ENCODE data around the gene GPR27.

The GPR27 gene

DNA sequence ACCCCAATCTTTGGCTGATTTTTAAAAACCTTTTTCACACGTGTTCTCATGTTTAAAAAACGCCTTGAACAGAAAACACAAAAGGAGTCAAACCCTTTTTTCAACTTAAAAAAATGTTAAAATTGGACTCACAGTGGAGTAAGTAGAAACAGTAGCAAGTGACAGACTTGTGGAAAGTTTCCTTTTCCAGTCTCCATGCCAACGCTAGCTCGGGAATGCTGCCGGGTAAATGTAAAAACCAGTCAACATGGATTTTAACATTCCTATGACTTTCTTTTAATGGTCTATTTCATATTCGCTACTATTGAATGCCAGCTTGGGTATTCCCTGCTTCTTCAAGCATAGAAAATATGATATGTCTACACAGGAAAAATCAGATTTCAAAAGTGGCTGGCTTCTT lies 32.9 kb downstream of the GPR27 start:
- no peak for DNase-seq

DNA sequence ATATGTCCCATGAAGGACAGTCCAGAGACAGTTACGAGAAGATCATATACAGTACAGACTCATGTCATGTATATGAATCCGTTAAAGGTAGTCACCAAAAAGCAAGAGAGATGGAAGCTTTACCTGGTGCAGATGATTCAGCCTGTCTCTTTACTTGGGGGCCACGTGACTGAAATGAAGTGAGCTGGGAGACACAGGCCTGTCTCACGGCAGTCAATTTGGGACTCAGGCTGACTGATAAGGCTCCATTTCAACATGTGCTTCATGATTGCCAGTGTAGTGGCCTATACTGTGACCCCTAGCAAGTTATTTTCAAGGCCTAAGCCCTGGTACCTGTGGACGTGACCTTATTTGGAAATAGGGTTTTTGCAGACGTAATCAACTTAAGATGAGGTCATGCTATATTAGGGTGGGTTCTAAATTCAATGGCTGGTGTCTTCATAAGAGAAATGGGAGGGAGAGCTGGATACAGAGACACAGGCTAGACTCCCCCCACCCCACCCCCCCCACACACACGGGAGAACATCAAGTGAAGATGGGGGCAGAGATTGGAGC lies 34.3 kb downstream of the GPR27 start:
- DNase-seq, result no peak

DNA sequence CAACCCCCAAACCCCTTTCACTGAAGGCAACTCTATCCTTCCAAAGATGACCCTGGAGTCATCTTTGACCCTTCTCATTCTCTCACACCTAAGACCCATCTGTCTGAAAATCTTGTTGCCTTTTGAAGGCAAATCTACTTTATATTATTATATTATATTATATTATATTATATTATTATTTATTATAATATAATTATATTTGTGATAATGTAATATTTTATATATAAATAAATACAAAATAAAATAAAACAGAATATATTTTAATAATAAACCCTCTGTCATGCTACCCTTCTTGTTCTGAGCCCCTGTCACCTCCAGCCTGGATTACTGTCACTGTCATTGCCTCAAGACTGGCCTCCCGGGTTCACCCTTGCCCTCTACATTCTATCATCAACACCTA lies 36.3 kb downstream of the GPR27 start:
- DNase-seq, result no peak

DNA sequence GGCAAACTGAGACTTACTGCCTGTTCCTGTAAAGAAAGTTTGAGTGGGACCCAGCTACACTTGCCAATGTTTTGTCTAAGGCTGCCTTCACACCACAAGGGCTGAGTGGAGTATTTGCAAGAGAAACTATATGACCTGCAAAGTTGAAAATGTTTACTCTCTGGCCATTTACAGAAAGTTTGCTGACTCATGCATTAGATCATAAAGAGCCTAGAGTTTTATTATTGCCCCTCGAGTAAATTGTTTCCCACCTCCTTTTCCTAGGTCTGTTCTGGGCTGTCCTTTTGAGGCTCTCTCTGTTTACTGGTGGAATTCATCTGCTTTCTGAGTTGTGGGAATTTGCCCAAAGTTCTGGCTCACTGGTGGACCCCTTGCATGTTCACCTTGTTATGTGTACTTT lies 38.0 kb downstream of the GPR27 start:
- no peak for DNase-seq

DNA sequence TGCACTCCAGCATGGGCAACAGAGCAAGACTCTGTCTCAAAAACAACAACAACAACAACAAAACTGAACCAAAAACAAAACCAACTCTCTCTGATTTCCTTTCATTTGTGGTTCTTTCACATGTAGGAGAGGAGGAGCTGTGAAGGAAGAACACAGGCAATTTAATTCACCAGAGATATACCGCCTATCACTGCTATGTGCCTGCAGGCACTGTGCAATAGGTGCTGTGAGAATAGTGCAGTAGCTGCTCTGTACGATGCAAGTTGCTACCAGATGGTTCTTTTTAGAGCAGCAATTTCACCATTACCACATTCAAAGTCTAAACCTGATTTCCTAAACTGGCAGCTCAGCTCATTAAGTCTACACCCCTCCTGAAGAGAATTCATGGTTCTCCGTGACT lies 42.6 kb downstream of the GPR27 start:
- DNase-seq, result no peak

DNA sequence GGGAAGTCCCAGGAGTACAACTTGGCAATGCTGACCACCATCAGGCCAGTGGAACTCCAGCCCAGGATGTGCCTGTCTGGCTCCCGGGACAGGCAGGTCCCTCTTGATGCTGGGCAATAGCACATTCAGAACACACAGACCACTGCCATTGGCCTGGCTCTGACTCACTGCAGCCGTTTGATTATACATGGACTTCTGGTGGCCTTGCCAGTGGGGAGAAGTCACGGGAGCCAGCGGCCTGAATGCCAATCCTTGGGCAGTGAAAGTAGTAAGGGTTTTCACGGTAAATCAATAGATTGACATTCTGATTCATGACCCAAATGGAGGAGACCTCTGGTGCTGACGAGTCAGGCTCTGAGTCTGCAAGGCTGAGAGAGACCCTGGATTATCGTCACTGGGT lies 43.8 kb downstream of the GPR27 start:
- no peak for DNase-seq

DNA sequence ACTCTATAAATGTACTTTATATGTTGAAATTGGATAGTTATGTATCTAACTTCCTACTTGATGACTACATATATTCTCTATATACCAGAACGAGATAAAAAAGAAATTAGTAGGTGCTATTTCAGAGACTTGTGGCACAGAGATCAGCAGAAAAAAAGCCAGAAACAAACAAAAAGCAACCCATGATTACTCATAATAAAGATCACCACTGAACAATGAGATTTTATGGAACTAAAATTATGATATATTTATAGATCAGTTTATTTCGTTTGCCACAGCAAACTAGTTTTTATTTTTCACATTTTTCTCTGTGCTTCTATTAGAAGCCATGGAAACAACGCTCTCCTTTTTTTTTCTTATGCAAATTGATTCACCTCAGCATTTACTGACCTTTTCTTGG lies 46.4 kb downstream of the GPR27 start:
- no peak for DNase-seq

DNA sequence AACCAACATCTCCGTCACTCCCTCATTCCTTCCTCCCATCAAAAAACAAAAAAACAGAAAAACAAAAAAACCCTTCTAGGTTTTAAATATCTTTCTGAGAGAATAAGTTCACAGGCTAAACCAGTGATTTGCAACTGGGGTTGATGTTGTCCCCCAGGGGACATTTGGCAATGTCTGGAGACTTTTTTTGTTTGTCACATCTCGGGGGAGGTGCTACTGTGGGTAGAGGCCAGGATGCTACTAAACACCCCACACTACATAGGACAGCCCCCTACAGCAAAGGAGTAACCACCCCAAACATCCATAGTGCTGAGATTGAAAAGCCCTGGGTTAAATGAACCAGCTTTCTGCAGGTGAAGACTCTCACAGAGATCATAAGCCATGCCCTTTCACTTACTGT lies 48.3 kb downstream of the GPR27 start:
- no peak for DNase-seq

DNA sequence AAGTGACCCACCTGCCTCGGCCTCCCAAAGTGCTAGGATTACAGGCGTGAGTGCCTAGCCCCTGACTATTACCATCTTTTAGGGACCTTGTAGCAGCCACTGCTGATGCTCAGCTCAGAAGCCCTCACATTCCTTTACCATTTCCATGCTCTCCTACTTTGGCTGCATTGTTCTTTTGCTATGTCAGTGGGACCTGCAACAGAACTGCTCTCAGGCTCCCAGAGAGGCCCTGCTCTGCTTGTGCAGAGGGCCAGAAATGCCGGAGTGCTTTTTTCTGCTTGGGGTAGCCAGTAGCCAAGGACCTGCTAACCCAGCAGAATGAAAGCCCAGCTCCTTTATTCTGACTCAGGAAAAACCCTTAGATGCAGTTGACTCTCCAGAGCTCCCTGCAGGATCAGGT lies 49.6 kb downstream of the GPR27 start:
- no peak for DNase-seq

DNA sequence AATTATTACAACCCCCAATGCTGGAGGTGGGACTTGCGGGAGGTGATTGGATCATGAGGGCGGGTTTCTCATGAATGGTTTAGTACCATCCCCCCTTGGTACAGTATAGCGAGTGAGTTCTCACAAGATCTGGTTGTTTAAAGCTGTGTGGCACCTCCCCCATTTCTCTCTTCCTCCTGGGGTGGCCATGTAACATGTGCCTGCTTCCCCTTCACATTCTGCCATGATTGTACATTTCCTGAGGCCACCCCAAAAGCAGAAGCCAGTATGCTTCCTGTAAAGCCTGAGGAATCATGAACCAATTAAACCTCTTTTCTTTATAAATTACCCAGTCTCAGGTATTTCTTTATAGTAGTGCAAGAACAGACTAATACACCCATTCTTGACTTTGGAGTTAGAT lies 51.5 kb downstream of the GPR27 start:
- no peak for DNase-seq

DNA sequence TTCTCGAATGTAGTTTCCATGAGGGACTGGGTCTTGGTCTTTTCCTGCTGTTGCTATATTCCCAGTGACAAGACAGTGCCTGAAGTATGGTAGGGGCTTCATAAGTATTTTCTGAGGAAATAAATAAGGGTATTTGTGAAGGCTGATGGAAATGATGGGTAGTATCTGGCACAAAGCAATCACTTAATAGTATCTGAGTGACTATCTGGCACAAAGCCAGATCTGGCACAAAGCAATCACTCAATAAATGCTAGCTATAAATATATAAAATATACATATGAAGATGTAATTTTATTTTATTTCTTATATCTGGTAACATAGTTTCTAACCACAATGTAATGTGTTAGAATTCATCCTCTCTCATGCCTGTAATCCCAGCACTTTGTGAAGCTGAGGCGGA lies 52.0 kb downstream of the GPR27 start:
- no peak for DNase-seq

Measured in NCI-H524 (cell line).